Measurements from ENCODE around the gene PIGO. TPM values are rescaled to one million over a fixed set of nuclear protein-coding genes. Genes with fewer than 3 reads are reported as not detected.

Gene PIGO
- total RNA-seq, 4 donors from 2014 or later, result 16.1 to 23.2 (median 18.7) TPM

- Histone ChIP-seq H3K27me3 (no peaks in the 10 kb centered on the region), H3K27ac (no peak overlapping the region), H3K4me1 (peaks cover 0 to 6% (median 5%) of the 10 kb centered on the region in 4 donors), H3K9me3 (no peaks in the 10 kb centered on the region), H3K4me3 (no peak overlapping the region), H3K36me3 (peaks cover 0 to 47% (median 0%) of the 10 kb centered on the region in 3 donors)
- WGBS, 2 donors, result 88 to 91% methylated on average over 2 of the region's 2 CpGs
- TF ChIP-seq POLR2A (IDR thresholded peaks at IDR 0.05) (no peak), CTCF (IDR thresholded peaks at IDR 0.05) (no peak), EP300 (IDR thresholded peaks at IDR 0.05) (no peak)
- no peak for DNase-seq (ENCODE audit: low spot score in 2 of 2)
Measured at GRCh38 chr9:35085078-35085477, 11.3 kb downstream of the PIGO start.

- Histone ChIP-seq H3K4me3 (peak within 1 kb of the TSS; percentile 62 to 93 (median 76)), H3K27me3 (no peaks in the 10 kb centered on the region), H3K36me3 (peaks cover 0 to 25% (median 0%) of the 10 kb centered on the region in 3 donors), H3K27ac (peak within 1 kb of the TSS; percentile 61 to 89 (median 70)), H3K4me1 (peaks cover 0 to 23% (median 11%) of the 10 kb centered on the region in 4 donors), H3K9me3 (no peaks in the 10 kb centered on the region)
- DNase-seq (ENCODE audit: low spot score in 2 of 2), result peak; percentile 69 to 79
- TF ChIP-seq EP300 (IDR thresholded peaks at IDR 0.05), result peak; percentile 37 to 84
- TF ChIP-seq CTCF (IDR thresholded peaks at IDR 0.05), result no peak
- TF ChIP-seq POLR2A (IDR thresholded peaks at IDR 0.05), result peak in 1 of 2 donors; percentile 47
- 0 to 1% methylated on average over 42 to 55 of the region's 67 CpGs for WGBS, 2 donors
Measured at GRCh38 chr9:35079426-35080341, 16.7 kb downstream of the PIGO start, which contains the start of gene FANCG. Gene FANCG (minus strand): TSS chr9:35079942. CDS start chr9:35079524, 418 bp downstream.

GRCh38 chr9:35079041-35079425 is 17.4 kb downstream of the PIGO start:
- Histone ChIP-seq H3K4me3 (peak overlapping the region; percentile 62 to 93 (median 76)), H3K4me1 (peaks cover 0 to 23% (median 11%) of the 10 kb centered on the region in 4 donors), H3K27me3 (no peaks in the 10 kb centered on the region), H3K36me3 (peaks cover 0 to 30% (median 0%) of the 10 kb centered on the region in 3 donors), H3K9me3 (no peaks in the 10 kb centered on the region), H3K27ac (peak overlapping the region; percentile 61 to 89 (median 70))
- TF ChIP-seq POLR2A (IDR thresholded peaks at IDR 0.05) (no peak), EP300 (IDR thresholded peaks at IDR 0.05) (no peak), CTCF (IDR thresholded peaks at IDR 0.05) (no peak)
- no peak for DNase-seq (ENCODE audit: low spot score in 2 of 2)
- 1 to 6% methylated on average over 9 to 10 of the region's 10 CpGs for WGBS, 2 donors

- H3K4me3 ChIP-seq, result no peak overlapping the region
- H3K27me3 ChIP-seq, result no peaks in the 10 kb centered on the region
- peaks cover 0 to 34% (median 0%) of the 10 kb centered on the region in 3 donors for H3K36me3 ChIP-seq
- H3K9me3 ChIP-seq, result no peaks in the 10 kb centered on the region
- no peak for TF ChIP-seq POLR2A (IDR thresholded peaks at IDR 0.05)
- TF ChIP-seq CTCF (IDR thresholded peaks at IDR 0.05), result no peak
- TF ChIP-seq EP300 (IDR thresholded peaks at IDR 0.05), result no peak
- 43 to 49% methylated on average over 4 of the region's 4 CpGs for WGBS, 2 donors
- peaks cover 0 to 26% (median 12%) of the 10 kb centered on the region in 4 donors for H3K4me1 ChIP-seq
- DNase-seq (ENCODE audit: low spot score in 2 of 2), result no peak
- H3K27ac ChIP-seq, result no peak overlapping the region
Measured at GRCh38 chr9:35078066-35078465, 18.3 kb downstream of the PIGO start.

GRCh38 chr9:35076848-35077247 is 19.5 kb downstream of the PIGO start:
- Histone ChIP-seq H3K4me1 (peaks cover 0 to 30% (median 13%) of the 10 kb centered on the region in 4 donors), H3K27me3 (no peaks in the 10 kb centered on the region), H3K36me3 (peaks cover 0 to 34% (median 0%) of the 10 kb centered on the region in 3 donors), H3K27ac (no peak overlapping the region), H3K4me3 (no peak overlapping the region), H3K9me3 (no peaks in the 10 kb centered on the region)
- no peak for TF ChIP-seq CTCF (IDR thresholded peaks at IDR 0.05)
- TF ChIP-seq POLR2A (IDR thresholded peaks at IDR 0.05), result no peak
- no peak for TF ChIP-seq EP300 (IDR thresholded peaks at IDR 0.05)
- DNase-seq (ENCODE audit: low spot score in 2 of 2), result no peak
- WGBS, 2 donors, result 89 to 93% methylated on average over 3 to 4 of the region's 4 CpGs
